ENCODE results near the gene HIPK2.

The HIPK2 gene

GRCh38 chr7:139592801-139593461 lies 184.9 kb downstream of the HIPK2 start:
- DNase-seq, result no peak
- Histone ChIP-seq H3K4me3 (ENCODE audit: low read depth, low read length) (no peak overlapping the region), H3K4me1 (no peaks in the 10 kb centered on the region; the same call in 1 of the 2 replicates), H3K9me3 (no peaks in the 10 kb centered on the region), H3K36me3 (peaks cover 5% of the 10 kb centered on the region), H3K27me3 (no peaks in the 10 kb centered on the region)
- TF ChIP-seq, protein P1, sequence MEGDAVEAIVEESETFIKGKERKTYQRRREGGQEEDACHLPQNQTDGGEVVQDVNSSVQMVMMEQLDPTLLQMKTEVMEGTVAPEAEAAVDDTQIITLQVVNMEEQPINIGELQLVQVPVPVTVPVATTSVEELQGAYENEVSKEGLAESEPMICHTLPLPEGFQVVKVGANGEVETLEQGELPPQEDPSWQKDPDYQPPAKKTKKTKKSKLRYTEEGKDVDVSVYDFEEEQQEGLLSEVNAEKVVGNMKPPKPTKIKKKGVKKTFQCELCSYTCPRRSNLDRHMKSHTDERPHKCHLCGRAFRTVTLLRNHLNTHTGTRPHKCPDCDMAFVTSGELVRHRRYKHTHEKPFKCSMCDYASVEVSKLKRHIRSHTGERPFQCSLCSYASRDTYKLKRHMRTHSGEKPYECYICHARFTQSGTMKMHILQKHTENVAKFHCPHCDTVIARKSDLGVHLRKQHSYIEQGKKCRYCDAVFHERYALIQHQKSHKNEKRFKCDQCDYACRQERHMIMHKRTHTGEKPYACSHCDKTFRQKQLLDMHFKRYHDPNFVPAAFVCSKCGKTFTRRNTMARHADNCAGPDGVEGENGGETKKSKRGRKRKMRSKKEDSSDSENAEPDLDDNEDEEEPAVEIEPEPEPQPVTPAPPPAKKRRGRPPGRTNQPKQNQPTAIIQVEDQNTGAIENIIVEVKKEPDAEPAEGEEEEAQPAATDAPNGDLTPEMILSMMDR (IDR thresholded peaks at IDR 0.05; ENCODE audit: low read depth, low read length), result no peak

- Histone ChIP-seq H3K27me3 (no peaks in the 10 kb centered on the region), H3K4me1 (no peaks in the 10 kb centered on the region; the same call in 1 of the 2 replicates), H3K4me3 (ENCODE audit: low read depth, low read length) (no peak overlapping the region), H3K9me3 (no peaks in the 10 kb centered on the region), H3K36me3 (peaks cover 5% of the 10 kb centered on the region)
- TF ChIP-seq, protein P1 (IDR thresholded peaks at IDR 0.05; ENCODE audit: low read depth, low read length), result no peak
- DNase-seq, result no peak
These were observed 186.1 kb downstream of the HIPK2 start for GRCh38 chr7:139591550-139592195.

DNA sequence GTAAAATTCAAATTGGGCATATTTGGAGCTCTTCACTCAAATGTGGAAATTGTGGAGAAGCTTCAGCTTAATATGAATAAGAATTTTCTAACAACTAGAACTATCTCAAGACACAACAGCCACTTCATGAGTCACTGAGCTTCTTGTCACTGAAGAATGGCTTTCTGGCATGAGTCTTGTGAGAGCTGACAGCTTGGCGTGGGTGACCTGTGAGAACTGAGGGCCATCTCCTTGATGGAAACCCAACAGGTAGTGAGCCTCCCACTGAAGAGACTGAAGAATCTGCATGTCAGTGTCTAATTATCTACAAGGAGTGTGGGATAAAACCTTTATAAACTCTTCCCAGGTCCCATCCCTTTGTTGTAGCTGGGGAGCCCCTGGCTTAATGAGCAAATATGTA lies 188.3 kb downstream of the HIPK2 start:
- no peaks in the 10 kb centered on the region for H3K36me3 ChIP-seq
- no peak overlapping the region for H3K4me3 ChIP-seq (ENCODE audit: low read depth, low read length)
- no peak for DNase-seq
- H3K9me3 ChIP-seq, result no peaks in the 10 kb centered on the region
- H3K4me1 ChIP-seq, result no peaks in the 10 kb centered on the region; the same call in 1 of the 2 replicates
- no peaks in the 10 kb centered on the region for H3K27me3 ChIP-seq
- TF ChIP-seq, protein P1 (IDR thresholded peaks at IDR 0.05; ENCODE audit: low read depth, low read length), result no peak

DNA sequence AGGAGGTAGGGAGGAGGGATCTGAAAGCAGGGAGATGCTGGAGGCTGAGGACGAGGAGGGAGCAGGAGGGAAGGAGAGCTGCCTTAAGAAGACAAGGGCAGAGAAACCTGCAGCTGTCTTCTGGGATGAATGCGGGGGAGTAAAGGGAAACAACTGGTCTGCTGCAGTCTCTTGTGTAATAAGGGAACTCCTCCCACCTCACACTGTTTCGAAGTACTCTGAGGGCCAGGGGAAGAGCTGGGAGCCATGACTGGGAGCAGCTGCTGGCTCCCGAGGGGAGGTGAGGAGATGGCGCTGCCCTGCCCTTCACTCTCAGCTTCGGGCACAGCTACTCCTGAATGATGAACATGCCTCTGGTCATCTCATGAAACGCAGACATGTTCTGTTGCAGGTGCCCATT lies 189.2 kb downstream of the HIPK2 start:
- no peaks in the 10 kb centered on the region for H3K27me3 ChIP-seq
- H3K4me3 ChIP-seq (ENCODE audit: low read depth, low read length), result no peak overlapping the region
- TF ChIP-seq, protein P1 (IDR thresholded peaks at IDR 0.05; ENCODE audit: low read depth, low read length), result no peak
- no peaks in the 10 kb centered on the region for H3K36me3 ChIP-seq
- H3K4me1 ChIP-seq, result no peaks in the 10 kb centered on the region; the same call in 1 of the 2 replicates
- no peaks in the 10 kb centered on the region for H3K9me3 ChIP-seq
- DNase-seq, result no peak

DNA sequence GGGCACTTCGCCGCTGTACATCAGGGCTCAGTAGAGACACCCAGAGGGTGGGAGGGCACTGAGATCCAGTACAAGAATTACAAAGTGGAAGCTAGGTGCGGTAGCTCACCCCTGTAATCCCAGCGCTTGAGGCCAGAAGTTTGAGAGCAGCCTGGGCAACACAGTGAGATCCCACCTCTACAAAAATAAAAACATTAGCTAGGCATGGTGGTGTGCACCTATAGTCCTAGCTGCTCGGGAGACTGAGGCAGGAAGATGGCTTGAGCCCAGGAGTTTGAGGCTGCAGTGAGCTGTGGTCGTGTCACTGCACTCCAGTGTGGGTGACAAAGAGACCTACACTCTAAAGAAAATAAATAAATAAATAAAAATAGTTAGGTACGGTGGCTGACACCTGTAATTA lies 190.3 kb downstream of the HIPK2 start:
- no peak for DNase-seq
- Histone ChIP-seq H3K4me3 (ENCODE audit: low read depth, low read length) (no peak overlapping the region), H3K27me3 (no peaks in the 10 kb centered on the region), H3K4me1 (no peaks in the 10 kb centered on the region; the same call in 1 of the 2 replicates), H3K9me3 (no peaks in the 10 kb centered on the region), H3K36me3 (no peaks in the 10 kb centered on the region)
- TF ChIP-seq, protein P1 (IDR thresholded peaks at IDR 0.05; ENCODE audit: low read depth, low read length), result no peak

GRCh38 chr7:139586286-139586685 lies 191.5 kb downstream of the HIPK2 start:
- TF ChIP-seq, protein P1 (IDR thresholded peaks at IDR 0.05; ENCODE audit: low read depth, low read length), result no peak

More at GRCh38 chr7:139586286-139586685, 191.5 kb downstream of the HIPK2 start:
- no peak for DNase-seq
- H3K4me1 ChIP-seq, result no peaks in the 10 kb centered on the region; the same call in 1 of the 2 replicates
- H3K4me3 ChIP-seq (ENCODE audit: low read depth, low read length), result no peak overlapping the region
- no peaks in the 10 kb centered on the region for H3K36me3 ChIP-seq
- no peaks in the 10 kb centered on the region for H3K9me3 ChIP-seq
- H3K27me3 ChIP-seq, result no peaks in the 10 kb centered on the region

All from BE2C (cell line).